NCI-H1694 treated with DMSO at 0.1 percent for 48 hours (cell line): ENCODE results near the gene ABLIM3.

Experiments
- DNase-seq: peaks from one replicate; lab custom pipeline; 2025; lab: John Stamatoyannopoulos, UW

ABLIM3 gene

GRCh38 chr5:149133795-149134777 is 7.2 kb upstream of the ABLIM3 start:
- no peak for DNase-seq

- no peak for DNase-seq
These were observed 6.4 kb upstream of the ABLIM3 start for GRCh38 chr5:149134778-149135500.

DNA sequence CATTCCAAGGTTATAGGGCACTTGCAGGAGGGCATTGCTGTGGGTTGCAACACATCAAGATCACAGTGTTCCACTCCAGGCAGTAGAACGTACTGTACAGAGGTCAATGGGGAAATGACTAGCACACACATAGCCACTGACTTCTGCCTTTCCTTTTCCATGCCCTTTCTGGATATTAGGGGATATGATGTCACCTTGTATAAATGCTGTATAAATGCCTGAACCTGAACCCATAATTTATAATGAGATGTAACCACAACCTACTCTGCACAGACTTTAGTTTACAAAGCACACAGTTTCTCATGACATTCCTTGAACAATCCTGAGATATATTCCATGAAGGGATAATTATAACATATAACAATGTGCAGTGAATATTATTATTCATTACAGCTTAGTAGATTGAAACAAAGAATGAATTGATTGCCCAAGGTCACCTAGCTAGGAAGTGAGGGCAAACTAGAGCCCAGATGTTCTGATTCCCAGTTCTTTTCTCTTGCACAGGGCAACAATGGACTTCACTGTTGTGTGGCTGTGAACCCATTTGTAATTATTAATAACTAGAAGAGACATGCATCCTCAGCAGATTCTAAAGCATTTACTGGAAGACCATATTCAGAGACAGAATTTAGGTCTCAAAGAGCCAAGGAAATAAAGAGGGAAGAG is 5.6 kb upstream of the ABLIM3 start:
- no peak for DNase-seq

DNA sequence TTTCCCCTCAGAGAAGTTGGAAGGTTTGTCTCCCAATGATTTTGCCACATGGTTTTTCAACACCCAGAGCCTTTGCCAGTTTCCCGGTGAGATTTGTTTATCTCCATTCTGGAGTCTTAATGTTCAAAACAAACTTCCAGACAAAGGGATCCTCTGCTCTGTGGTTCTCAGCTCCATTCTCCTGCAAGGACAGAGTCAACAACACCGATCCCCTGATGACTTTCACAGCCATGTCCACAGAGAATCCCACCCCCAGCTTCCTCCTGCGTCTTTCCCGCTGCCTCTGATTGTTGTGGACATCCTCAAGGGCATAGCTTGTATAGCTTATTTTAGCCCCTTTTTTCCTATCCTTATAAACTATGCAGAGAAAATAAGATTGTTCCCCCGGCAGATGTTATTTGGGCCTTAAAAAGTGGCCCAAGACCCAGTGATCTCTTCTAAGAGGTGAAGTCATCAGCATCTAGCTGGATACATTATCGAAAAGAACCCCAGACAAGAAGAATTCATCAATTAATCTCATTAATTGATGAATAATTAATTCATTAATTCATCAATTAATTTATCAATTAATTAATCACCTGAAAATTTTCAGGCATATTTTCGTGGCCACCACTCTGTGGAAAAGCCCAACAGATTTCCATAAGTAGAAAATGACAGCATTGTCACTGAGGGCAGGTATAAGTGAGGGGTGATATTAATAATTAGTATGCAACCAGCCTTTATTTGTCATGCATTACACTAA is 2.9 kb upstream of the ABLIM3 start:
- no peak for DNase-seq

DNA sequence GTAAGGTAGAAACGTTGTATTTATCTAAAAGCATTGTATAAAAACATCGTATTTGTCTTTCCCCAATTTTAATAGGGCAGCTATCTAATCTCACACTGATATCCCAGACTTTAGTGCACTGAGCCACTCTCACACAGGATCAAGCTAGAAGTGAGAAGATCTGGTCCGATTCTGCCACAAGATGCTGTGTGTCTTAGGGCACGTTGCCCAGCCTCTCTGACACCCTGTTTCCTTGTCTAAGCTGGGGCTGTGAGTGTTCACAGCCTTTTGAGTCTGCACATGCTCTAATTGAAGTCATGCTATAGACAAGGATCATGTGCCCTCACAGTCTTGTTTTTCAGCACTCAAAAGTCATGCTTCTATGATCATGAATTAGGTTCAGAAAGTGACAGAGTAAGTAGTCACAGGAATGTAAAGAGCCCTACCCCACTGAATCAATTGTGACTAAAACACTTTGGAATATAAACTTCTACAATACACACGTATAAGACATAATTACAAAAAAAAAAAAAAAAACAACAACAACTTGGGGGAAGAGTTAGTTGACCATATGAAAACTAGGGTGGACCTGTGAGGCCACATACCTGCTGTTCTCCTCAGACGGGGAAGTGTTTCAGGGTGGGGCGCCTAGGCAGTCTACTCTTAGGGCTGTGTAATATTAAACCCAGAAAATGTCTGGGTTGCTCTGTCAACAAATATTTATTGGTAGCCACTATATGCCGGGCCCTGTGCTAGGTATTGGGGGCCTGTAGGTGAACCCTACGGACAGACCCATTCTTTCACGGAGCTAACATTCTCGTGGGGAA is 893 bp upstream of the ABLIM3 start:
- no peak for DNase-seq

DNA sequence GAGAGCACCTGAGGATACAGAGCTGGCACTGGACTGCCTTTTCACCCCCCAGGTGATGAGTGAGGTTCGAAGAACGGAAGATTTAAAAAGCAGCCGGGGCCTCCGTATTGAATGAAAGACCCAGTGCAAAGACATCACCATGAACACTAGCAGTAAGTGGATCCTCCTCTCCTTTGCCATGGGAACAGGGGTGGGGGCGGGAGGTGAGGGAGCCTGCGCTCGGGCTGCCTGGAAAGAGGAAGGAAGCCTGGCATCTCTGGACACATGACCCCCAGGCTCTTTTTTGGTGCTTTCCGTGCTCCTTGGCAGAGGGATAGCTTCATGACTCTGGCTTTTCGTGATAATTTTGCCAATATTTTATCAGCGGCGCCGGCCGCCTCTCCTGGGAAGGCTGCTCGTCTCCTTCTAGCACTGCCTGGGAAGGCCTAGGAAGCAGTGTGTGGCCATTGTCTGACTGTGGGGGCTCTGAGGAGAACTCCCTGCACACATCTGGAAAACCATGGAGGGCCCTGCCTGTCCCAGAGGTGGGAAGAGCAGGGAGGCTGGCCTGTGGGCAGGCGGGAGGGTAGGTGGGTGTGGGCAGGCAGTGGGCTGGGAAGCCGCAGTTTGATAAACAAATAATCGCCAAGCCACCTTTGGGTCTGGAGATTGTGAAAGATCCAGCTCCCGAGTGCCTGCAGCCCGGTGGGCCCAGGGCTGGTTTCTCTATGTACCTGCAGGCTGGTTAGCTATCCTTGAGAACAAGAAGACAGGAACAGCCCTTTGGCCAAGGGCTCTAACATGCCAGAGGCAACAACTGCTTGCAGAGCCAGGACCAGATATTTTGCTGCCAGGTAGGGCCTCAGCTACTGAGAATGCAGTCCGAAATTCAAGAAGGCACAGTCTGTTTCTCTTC is 911 bp downstream of the ABLIM3 start:
- DNase-seq = no peak

GRCh38 chr5:149143470-149143869 is 2.2 kb downstream of the ABLIM3 start:
- no peak for DNase-seq

DNA sequence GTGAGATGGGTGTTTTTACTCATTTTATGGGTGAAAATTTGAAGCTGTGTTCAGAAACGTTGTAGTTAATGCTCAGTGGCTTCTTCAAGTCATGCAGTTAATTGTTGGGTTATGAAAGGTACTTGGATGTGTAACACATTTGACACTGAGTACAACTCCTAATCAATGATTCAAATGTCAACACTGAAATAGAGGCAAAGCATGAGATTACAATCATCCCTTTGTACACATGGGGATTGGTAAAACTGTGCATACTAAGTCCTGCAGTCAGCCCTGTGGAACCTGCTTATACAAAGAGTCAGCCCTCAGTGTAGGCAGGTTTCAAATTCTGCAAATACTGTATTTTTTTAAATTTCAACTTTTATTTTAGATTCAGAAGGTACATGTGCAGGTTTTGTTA is 3.3 kb downstream of the ABLIM3 start:
- DNase-seq = no peak

DNA sequence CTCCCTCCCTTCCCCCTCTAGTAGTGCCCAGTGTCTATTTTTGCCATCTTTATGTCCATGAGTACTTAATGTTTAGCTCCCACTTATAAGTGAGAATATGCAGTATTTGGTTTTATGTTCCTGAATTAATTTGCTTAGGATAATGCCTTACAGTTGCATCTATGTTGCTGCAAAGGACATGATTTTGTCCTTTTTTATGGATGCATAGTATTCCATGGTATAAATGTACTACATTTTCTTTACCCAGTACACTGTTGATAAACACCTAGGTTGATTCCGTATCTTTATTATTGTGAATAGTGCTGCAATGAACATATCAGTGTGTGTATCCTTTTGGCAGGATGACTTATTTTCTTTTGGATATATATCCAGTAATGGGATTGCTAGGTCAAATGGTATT is 3.8 kb downstream of the ABLIM3 start:
- DNase-seq = no peak

DNA sequence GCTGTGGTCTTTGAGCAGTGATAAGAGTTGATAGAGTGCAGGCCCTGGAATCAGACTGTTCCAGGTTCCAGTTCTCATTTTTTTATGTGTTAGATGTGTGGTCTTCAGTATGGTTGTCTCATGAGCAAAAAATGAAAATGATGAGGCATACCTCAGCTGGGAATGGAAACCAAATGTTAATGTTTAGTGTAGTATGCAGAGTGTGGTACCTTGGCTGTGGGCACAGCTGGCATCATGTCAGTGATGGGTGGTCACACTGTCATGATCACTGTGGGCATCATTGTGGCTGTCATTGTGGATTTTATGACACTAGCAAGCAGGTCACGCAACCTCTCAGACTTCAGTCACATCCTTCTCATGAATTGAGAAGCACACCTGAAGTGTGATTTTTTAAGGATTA is 6.4 kb downstream of the ABLIM3 start:
- no peak for DNase-seq

- DNase-seq = no peak
These were observed 8.6 kb downstream of the ABLIM3 start for GRCh38 chr5:149149942-149150341.

DNA sequence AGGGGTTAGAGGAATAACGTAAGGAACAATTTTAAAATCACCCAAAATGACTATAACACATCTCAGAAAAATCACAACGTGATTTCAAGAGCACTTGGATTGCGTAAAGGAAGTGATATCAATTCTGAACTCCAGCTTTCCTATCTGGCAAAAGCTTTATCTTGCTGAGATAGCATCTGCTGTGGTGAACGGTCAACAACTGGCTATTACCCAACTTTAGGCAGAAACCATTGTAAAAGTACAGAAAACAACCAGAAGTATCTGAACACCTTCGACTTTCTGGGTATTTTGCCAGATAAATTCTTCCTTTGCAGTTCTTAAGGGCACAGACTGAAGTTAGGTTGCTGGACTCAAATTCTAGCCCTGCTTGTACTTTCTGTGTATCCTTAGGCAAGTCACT is 9.2 kb downstream of the ABLIM3 start:
- DNase-seq = no peak

DNA sequence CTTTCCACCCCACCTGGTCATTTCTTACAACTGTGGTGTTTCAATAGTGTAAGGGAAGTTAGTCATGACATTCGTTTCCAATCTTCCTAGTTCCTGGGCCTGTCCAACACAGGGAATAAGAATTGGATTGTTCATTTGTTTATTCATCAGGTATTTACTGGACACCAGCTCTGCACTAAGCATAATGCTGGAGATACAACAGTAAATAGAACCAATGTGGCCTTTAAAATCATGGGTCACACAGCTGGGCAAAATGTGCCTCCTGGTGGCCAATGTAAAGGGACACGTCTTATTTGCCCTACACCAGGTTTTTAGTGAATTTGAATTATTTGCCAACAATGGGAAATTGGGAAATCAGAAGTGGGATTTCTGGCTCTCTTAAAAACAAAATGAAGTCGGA is 10.4 kb downstream of the ABLIM3 start:
- DNase-seq = no peak

DNA sequence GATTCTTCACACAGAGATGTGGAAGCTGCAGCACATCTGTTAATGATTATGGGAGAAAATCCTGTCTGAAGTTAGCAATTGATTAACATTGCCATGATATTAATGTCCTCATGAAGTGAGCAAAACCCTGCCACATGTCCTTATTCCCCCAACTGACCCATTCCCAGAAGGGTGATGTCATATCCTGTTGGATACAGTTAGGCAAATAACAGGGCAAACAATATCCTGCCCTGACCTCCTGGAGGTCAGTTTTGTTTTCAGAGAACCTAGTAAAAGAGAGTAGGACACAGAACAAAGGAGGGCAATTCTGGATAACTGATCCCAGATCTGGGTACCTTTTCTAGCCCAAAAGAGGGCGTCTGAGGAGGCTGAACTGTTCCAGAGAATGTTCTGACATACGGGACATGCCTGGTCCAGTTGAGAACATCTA is 11.0 kb downstream of the ABLIM3 start:
- no peak for DNase-seq

GRCh38 chr5:149153193-149153750 is 12.0 kb downstream of the ABLIM3 start:
- DNase-seq = no peak

DNA sequence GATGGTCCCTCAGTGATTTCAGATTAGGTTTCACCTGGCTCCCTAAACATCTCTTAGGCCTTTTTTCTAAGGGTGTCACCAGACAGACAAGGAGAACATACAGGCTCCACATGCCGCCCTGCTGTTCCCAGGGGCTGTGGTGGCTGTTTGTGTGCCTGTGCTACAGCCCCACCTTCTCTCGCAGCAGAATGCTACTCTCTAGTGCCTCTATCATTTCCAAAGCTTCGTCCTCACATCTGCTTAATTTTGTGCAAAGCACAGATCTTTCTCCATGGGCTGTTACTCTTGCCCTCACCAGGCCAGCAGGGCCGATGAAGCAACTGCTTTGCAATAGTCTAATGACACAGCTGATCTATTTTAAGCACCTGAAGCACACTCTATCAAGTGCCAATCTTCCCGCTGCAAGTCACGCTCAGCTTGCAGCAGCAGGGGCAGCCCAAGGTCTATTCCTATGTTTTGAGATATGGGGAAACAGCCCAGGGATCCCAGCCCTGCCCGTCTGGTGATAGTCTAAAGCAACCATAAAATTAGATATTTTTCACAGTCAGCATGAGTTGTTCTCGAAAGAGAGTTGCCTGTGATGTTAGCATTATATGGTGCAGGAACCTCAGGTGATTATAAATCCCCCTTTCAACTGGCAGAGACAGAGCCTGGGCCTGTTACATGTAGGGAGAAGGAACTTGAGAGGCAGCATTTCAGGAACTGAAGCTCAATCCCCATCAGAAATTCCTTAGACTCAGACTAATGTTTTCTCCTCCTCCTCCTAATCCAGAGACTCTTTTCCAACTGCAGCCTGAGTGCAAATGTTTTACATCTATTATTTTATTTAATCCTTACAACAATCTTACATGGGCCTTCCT is 12.7 kb downstream of the ABLIM3 start:
- DNase-seq = peak; percentile 70

DNA sequence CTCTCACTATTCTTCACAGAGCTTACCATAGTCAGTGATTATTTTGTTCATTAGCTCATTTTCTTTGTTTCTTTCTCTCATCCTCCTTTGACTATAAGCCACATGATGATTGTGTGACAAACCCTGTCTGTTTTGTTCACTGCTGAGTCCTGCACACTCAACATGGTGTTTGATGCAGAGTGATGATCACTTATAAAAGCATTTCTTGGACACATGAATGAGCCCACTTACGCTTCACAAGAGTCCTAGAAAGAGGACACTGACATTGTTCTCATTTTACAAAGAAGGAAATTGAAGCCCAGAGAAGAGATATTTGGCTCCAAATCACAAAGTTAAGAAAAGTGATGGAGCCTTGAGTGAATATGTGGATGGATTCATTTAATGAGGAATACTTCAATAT is 13.4 kb downstream of the ABLIM3 start:
- DNase-seq = no peak

DNA sequence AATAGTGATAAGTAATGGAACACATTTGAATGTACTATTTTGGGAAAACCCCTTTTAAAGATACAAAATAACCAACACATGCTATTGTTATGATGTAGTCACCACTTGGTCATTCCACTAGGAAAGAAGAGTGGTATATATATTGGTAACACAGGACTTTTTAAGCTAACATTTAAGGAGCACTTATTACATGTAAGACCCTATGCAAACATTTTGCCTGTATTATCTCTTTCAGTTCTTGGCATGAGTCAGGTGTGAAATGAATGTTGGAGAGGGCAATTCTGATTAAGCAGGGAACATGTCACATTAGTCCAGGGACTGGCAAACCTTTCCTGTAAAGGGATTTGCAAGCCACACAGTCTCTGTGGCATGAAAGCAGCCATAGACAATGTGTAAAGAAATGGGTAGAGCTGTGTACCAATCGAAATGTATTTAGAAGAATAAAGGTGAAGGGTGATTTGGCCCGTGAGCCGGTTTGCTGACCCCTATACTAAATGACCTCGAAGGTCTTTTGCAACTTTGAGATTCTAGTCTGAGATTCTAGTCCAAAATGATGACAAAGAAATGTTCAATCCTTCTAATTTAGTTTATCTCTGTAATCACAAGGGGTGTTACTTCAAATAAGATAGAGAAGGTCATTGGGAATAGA is 15.3 kb downstream of the ABLIM3 start:
- DNase-seq = no peak
